GM12865 (cell line): ENCODE results near the gene ECT2L.

Source experiments
- DNase-seq: peaks from one replicate; pipeline ENCODE4 v3.0.0; 2010; ENCODE audit warnings: low read depth
- H3K4me3 ChIP-seq: 2 replicates; pipeline ENCODE4 v1.5.1; 2011; ENCODE audit warnings: mild to moderate bottlenecking, low read depth, low read length, control low read depth
- TF ChIP-seq, protein P1 (sequence below): IDR thresholded peaks from 2 replicates; pipeline ENCODE4 v1.5.1; 2011; ENCODE audit warnings: low read length, control low read depth, low read depth, inconsistent platforms; ENCODE audit not compliant: insufficient read depth; ENCODE audit errors: missing control alignments

Gene ECT2L

DNA sequence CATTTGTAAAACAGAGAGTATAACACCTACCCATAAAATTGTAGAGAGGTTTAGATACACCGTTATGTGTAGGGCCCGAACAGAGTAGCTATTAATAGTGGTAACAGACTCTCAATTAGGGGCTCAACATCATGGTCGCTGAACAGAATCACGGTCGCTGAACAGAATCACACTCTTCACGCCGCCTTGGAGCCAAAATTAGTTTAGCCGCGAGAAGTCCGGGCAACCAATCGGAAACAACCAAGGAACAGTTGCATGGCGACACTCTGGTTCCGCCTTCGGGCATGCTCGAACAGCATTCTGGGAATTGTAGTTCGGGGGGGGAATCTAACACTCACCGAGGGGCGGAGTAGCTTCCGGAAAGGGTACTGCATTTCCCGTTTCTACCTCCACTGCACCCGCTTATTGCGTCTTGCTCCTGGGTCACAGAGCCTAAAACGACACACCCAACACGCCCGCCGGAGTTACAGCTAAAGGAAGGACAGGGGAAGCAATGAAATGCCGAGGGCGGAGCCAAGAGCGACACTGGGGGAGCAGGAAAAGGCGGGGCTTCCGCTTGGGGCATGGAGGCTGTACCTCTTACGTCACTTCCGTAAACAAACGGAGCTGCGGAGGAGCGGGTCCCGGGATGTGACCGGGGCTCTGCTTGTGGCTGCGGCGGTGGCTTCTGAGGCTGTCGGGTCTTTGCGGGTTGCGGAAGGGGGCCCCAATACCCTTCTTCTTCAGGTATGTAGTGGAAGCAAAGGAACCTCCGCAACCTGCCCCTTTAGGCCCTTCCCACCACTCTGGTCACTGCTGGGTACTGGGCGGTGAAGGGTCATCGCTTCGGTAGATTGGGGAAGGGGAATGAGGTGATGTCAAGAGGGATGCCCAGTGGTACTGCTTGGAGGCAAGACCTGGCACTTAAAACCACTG, 22.5 kb upstream of the ECT2L start, which contains the start of gene CCDC28A:
CCDC28A (plus strand) TSS at position 593 of the 915 bp plus-strand sequence. CDS start 2,352 bp downstream, outside the sequence.
- TF ChIP-seq, protein P1, sequence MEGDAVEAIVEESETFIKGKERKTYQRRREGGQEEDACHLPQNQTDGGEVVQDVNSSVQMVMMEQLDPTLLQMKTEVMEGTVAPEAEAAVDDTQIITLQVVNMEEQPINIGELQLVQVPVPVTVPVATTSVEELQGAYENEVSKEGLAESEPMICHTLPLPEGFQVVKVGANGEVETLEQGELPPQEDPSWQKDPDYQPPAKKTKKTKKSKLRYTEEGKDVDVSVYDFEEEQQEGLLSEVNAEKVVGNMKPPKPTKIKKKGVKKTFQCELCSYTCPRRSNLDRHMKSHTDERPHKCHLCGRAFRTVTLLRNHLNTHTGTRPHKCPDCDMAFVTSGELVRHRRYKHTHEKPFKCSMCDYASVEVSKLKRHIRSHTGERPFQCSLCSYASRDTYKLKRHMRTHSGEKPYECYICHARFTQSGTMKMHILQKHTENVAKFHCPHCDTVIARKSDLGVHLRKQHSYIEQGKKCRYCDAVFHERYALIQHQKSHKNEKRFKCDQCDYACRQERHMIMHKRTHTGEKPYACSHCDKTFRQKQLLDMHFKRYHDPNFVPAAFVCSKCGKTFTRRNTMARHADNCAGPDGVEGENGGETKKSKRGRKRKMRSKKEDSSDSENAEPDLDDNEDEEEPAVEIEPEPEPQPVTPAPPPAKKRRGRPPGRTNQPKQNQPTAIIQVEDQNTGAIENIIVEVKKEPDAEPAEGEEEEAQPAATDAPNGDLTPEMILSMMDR: no peak
- H3K4me3 ChIP-seq: peak within 1 kb of the TSS; percentile 100
- peak; percentile 96 for DNase-seq

DNA sequence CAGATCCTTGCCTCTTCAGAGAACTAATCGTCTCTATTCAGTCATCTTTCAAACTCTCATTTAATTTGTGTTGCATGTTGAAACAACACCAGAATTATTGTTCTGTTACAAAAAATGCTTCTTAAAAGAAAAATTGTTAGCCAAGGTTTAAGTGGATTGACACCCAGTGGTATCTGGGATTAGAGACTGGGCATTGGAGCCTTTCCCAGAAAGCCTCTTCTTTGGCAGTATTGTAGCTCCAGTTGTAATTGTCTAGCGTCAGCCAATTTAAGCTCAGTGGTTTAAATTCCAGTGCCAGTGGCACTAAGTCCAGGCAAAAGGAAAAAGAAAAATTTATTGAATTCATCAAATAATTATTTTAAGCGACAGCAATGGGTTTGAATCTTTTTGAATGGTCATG, 21.5 kb upstream of the ECT2L start:
- no peak for DNase-seq
- TF ChIP-seq, protein P1: no peak
- H3K4me3 ChIP-seq: peak overlapping the region; percentile 100

DNA sequence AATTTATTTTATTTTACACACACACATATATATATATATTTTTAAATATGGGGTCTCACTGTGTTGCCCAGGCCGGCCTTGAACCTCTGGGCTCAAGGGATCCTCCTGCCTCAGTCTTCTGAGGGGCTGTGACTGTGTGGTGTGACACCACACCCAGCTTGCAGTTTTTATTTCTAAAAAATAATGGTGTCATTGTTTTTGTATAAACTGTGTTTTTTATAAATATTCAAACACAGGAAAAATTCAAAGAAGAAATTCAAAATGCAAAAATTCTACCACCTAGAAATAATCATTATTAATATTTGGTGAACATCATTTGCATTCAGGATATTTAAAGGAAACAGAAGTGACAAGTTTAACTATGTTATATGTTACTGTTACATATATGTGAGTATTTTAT, 19.2 kb upstream of the ECT2L start:
- DNase-seq: no peak
- H3K4me3 ChIP-seq: no peak overlapping the region
- TF ChIP-seq, protein P1: no peak

DNA sequence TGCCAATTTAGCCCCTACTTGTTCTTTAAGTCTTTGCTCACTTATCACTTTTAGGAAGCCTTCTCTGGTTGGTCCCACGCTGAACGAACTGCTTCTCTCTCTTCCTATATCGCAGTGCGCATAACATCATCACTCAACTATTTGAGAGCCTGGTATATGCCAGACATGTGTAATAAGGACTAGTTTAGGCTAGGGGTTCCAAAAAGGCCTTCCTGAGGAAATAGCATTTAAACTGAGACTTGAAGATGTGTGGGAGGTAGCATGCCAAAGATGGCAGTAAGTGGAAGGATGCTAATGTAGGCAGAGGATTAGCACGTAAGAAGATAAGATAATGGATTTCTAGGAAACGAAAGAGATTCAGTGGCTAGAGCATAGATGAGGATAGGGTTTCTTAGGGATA, 17.6 kb upstream of the ECT2L start:
- no peak for DNase-seq
- H3K4me3 ChIP-seq: no peak overlapping the region
- TF ChIP-seq, protein P1: no peak

DNA sequence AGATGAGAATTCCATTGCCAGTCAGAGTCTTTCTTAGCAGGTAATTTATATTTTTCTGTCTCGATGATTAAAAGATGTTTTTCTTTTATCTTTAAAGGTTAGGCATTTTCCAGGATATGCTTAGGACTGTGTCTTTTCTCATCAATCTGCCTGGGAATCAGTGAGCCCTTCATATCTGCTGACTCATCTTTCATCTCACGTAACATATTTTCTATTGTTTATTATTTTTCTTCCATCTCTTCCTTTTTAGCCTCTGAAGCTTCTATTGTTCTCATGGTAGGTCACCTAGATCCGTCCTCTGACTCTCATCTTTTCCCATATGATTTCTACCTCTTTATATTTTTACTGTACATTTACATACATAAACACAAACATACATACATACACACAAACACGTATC, 13.6 kb upstream of the ECT2L start:
- no peak for DNase-seq
- H3K4me3 ChIP-seq: no peak overlapping the region
- TF ChIP-seq, protein P1: no peak

DNA sequence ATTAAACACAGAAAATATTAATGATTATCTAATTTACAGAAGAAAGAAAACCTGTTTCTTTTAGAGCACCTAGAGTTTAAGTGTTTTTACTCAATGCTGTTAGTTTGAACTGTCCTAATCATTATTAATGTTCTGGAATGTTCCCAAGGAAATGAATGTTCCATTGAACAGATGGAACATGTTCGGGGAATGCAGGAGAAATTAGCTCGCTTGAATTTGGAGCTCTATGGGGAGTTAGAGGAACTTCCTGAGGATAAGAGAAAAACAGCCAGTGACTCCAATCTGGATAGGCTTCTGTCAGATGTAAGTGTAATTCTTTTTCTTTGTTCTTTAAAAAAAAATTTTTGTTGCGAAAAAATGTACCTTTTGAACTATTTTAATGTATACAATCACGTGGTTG, 10.8 kb upstream of the ECT2L start:
- no peak overlapping the region for H3K4me3 ChIP-seq
- TF ChIP-seq, protein P1: no peak
- no peak for DNase-seq

DNA sequence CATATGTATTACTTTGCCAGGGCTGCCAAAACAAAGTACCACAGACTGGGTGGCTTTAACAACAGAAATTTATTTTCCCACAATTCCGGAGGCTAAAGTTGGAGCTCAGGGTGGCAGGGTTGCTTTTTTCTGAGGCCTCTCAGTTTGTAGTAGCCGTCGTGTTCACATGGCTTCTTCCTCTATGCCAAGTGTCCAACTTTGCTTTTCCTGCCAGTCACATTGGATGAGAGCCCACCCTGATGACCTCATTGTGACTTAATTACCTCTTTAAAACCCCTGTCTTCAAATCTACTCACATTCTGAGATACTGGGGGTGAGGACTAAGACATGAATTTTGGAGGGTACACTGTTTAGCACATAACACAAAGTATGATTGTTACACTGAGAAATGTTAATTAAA, 9.9 kb upstream of the ECT2L start:
- no peak for DNase-seq
- TF ChIP-seq, protein P1: no peak
- H3K4me3 ChIP-seq: no peak overlapping the region
